ENCODE results near the gene NFYB. TPM values are rescaled to one million over a fixed set of nuclear protein-coding genes. Genes with fewer than 3 reads are reported as not detected.
"Not testable (repeated sequence)": the region's sequence is repeated elsewhere in the genome, so short reads cannot be mapped to it uniquely, and the experiment has no call there.

Gene NFYB
- total RNA-seq, 1 experiment from 2014 or later: 36.0 TPM

- Mint-ChIP-seq H3K36me3 (ENCODE audit: insufficient read depth, unreplicated experiment) (no peaks in the 10 kb centered on the region), H3K4me1 (ENCODE audit: low read depth, unreplicated experiment) (peaks cover 8% of the 10 kb centered on the region), H3K4me3 (ENCODE audit: low read depth, unreplicated experiment) (no peak overlapping the region), H3K27me3 (ENCODE audit: unreplicated experiment) (no peaks in the 10 kb centered on the region), H3K27ac (ENCODE audit: unreplicated experiment) (peak overlapping the region; percentile 56), H3K9me3 (ENCODE audit: low read depth, unreplicated experiment) (no peaks in the 10 kb centered on the region)
- DNase-seq: no peak
- BruUV-seq (replicated peaks): no TSS peak
- intact Hi-C loops (cut with micrococcal nuclease; ENCODE audit: unreplicated experiment): no loop called here
- no peak for TF ChIP-seq CTCF (IDR thresholded peaks at IDR 0.05; ENCODE audit: unreplicated experiment)
- CTCF ChIA-PET: no interaction called here
Observed at GRCh38 chr12:104115587-104115975, 22.4 kb downstream of the NFYB start.

- CTCF ChIA-PET: interaction anchor here (0.7 kb wide), 1 partner anchor 37 kb away, joined by 4 read pairs; no protein-coding TSS in a partner anchor
- H3K27ac Mint-ChIP-seq (ENCODE audit: unreplicated experiment); H3K9me3 Mint-ChIP-seq (ENCODE audit: low read depth, unreplicated experiment); BruUV-seq (replicated peaks); H3K4me3 Mint-ChIP-seq (ENCODE audit: low read depth, unreplicated experiment); H3K4me1 Mint-ChIP-seq (ENCODE audit: low read depth, unreplicated experiment); DNase-seq; H3K27me3 Mint-ChIP-seq (ENCODE audit: unreplicated experiment); intact Hi-C loops (cut with micrococcal nuclease; ENCODE audit: unreplicated experiment); H3K36me3 Mint-ChIP-seq (ENCODE audit: insufficient read depth, unreplicated experiment): not testable (repeated sequence)
Observed at GRCh38 chr12:104114834-104115586, 23.0 kb downstream of the NFYB start.

GRCh38 chr12:104109446-104110271, 28.4 kb downstream of the NFYB start:
- BruUV-seq (replicated peaks): no TSS peak
- TF ChIP-seq CTCF (IDR thresholded peaks at IDR 0.05; ENCODE audit: unreplicated experiment): no peak
- no peak for DNase-seq
- Mint-ChIP-seq H3K9me3 (ENCODE audit: low read depth, unreplicated experiment) (no peaks in the 10 kb centered on the region), H3K27me3 (ENCODE audit: unreplicated experiment) (no peaks in the 10 kb centered on the region), H3K27ac (ENCODE audit: unreplicated experiment) (no peak overlapping the region), H3K36me3 (ENCODE audit: insufficient read depth, unreplicated experiment) (no peaks in the 10 kb centered on the region), H3K4me3 (ENCODE audit: low read depth, unreplicated experiment) (no peak overlapping the region), H3K4me1 (ENCODE audit: low read depth, unreplicated experiment) (no peaks in the 10 kb centered on the region)
- intact Hi-C loops (cut with micrococcal nuclease; ENCODE audit: unreplicated experiment): loop anchor here (1.0 to 10.0 kb wide), 7 partner anchors 52 to 532 kb away; partner anchors contain the start of gene TDG
- CTCF ChIA-PET: interaction anchor here (0.6 to 2.5 kb wide), 12 partner anchors 9 to 227 kb away, joined by 3 to 19 read pairs (median 4); partner anchors contain the start of genes HCFC2, HSP90B1 and TDG

- peak; percentile 91 for DNase-seq
- intact Hi-C loops (cut with micrococcal nuclease; ENCODE audit: unreplicated experiment): loop anchor here (1.0 to 10.0 kb wide), 7 partner anchors 52 to 532 kb away; partner anchors contain the start of gene TDG
- no peaks in the 10 kb centered on the region for H3K36me3 Mint-ChIP-seq (ENCODE audit: insufficient read depth, unreplicated experiment)
- H3K4me3 Mint-ChIP-seq (ENCODE audit: low read depth, unreplicated experiment): no peak overlapping the region
- H3K27me3 Mint-ChIP-seq (ENCODE audit: unreplicated experiment): no peaks in the 10 kb centered on the region
- no peak overlapping the region for H3K27ac Mint-ChIP-seq (ENCODE audit: unreplicated experiment)
- CTCF ChIA-PET: interaction anchor here (0.6 to 2.5 kb wide), 13 partner anchors 8 to 226 kb away, joined by 3 to 19 read pairs (median 4); partner anchors contain the start of genes HCFC2, HSP90B1 and TDG
- no peaks in the 10 kb centered on the region for H3K9me3 Mint-ChIP-seq (ENCODE audit: low read depth, unreplicated experiment)
- TF ChIP-seq CTCF (IDR thresholded peaks at IDR 0.05; ENCODE audit: unreplicated experiment): peak; percentile 69
- BruUV-seq (replicated peaks): no TSS peak
- no peaks in the 10 kb centered on the region for H3K4me1 Mint-ChIP-seq (ENCODE audit: low read depth, unreplicated experiment)
Observed at GRCh38 chr12:104108755-104109445, 29.1 kb downstream of the NFYB start.

All from Calu3 (cell line).